Suprapubic skin (tissue), 3 donors: Measurements from ENCODE around the gene GJB5.

ENCODE experiments used
- POLR2AphosphoS5 ChIP-seq, 3 donors: sonication (generic); formaldehyde crosslinking; IDR thresholded peaks; one replicate each; pipeline ENCODE4 v1.6.1; 2017; ENCODE audit warnings: antibody characterized with exemption in 3 of 3
- TF ChIP-seq, protein P1 (sequence below), 2 donors: fragments of 200-600 bp in 1 of 2; fragments of 450-650 bp in 1 of 2; sonication (generic) in 1 of 2; IDR thresholded peaks; one replicate each; pipeline ENCODE4 v1.5.1; 2016 to 2019; ENCODE audit warnings: antibody characterized with exemption in 2 of 2, mild to moderate bottlenecking in 1 of 2, moderate library complexity in 1 of 2

DNA sequence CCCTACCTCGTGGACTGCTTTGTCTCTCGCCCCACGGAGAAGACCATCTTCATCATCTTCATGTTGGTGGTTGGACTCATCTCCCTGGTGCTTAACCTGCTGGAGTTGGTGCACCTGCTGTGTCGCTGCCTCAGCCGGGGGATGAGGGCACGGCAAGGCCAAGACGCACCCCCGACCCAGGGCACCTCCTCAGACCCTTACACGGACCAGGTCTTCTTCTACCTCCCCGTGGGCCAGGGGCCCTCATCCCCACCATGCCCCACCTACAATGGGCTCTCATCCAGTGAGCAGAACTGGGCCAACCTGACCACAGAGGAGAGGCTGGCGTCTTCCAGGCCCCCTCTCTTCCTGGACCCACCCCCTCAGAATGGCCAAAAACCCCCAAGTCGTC is 39.9 kb downstream of the GJB5 start:
- TF ChIP-seq, protein P1, sequence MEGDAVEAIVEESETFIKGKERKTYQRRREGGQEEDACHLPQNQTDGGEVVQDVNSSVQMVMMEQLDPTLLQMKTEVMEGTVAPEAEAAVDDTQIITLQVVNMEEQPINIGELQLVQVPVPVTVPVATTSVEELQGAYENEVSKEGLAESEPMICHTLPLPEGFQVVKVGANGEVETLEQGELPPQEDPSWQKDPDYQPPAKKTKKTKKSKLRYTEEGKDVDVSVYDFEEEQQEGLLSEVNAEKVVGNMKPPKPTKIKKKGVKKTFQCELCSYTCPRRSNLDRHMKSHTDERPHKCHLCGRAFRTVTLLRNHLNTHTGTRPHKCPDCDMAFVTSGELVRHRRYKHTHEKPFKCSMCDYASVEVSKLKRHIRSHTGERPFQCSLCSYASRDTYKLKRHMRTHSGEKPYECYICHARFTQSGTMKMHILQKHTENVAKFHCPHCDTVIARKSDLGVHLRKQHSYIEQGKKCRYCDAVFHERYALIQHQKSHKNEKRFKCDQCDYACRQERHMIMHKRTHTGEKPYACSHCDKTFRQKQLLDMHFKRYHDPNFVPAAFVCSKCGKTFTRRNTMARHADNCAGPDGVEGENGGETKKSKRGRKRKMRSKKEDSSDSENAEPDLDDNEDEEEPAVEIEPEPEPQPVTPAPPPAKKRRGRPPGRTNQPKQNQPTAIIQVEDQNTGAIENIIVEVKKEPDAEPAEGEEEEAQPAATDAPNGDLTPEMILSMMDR (IDR thresholded peaks at IDR 0.05), result no peak
- TF ChIP-seq POLR2AphosphoS5 (IDR thresholded peaks at IDR 0.05), result no peak
